Measurements from ENCODE around the gene DIS3L2.

Gene DIS3L2

GRCh38 chr2:231922311-231923009 lies 39.1 kb upstream of the DIS3L2 start:
- H3K4me2 ChIP-seq (ENCODE audit: low read length) = no peak overlapping the region
- H4K20me1 ChIP-seq (ENCODE audit: insufficient read depth, low read length) = no peaks in the 10 kb centered on the region
- no peaks in the 10 kb centered on the region for H3K4me1 ChIP-seq (ENCODE audit: low read length)

GRCh38 chr2:231923010-231923344 lies 38.5 kb upstream of the DIS3L2 start:
- Histone ChIP-seq H3K27me3 (ENCODE audit: low read depth, low read length) (no peaks in the 10 kb centered on the region), H3K27ac (ENCODE audit: low read length) (no peak overlapping the region), H3K4me2 (ENCODE audit: low read length) (no peak overlapping the region), H3K9ac (ENCODE audit: low read length) (no peak overlapping the region), H4K20me1 (ENCODE audit: insufficient read depth, low read length) (no peaks in the 10 kb centered on the region), H2AFZ (ENCODE audit: low read depth, low read length) (no peak overlapping the region), H3K9me3 (ENCODE audit: insufficient read depth, low read length) (no peaks in the 10 kb centered on the region), H3K4me1 (ENCODE audit: low read length) (no peaks in the 10 kb centered on the region), H3K79me2 (ENCODE audit: low read length) (no peaks in the 10 kb centered on the region), H3K36me3 (replicated peaks; ENCODE audit: low read depth, low read length) (no peaks in the 10 kb centered on the region), H3K4me3 (ENCODE audit: low read length) (no peak overlapping the region)
- TF ChIP-seq, protein P1, sequence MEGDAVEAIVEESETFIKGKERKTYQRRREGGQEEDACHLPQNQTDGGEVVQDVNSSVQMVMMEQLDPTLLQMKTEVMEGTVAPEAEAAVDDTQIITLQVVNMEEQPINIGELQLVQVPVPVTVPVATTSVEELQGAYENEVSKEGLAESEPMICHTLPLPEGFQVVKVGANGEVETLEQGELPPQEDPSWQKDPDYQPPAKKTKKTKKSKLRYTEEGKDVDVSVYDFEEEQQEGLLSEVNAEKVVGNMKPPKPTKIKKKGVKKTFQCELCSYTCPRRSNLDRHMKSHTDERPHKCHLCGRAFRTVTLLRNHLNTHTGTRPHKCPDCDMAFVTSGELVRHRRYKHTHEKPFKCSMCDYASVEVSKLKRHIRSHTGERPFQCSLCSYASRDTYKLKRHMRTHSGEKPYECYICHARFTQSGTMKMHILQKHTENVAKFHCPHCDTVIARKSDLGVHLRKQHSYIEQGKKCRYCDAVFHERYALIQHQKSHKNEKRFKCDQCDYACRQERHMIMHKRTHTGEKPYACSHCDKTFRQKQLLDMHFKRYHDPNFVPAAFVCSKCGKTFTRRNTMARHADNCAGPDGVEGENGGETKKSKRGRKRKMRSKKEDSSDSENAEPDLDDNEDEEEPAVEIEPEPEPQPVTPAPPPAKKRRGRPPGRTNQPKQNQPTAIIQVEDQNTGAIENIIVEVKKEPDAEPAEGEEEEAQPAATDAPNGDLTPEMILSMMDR (IDR thresholded peaks at IDR 0.05; ENCODE audit: low read depth, low read length) = no peak
- TF ChIP-seq EZH2phosphoT487 (IDR thresholded peaks at IDR 0.05; ENCODE audit: low read depth) = no peak

More at GRCh38 chr2:231922311-231923009, 39.1 kb upstream of the DIS3L2 start:
- Histone ChIP-seq H3K27me3 (ENCODE audit: low read depth, low read length) (no peaks in the 10 kb centered on the region), H2AFZ (ENCODE audit: low read depth, low read length) (no peak overlapping the region), H3K36me3 (replicated peaks; ENCODE audit: low read depth, low read length) (no peaks in the 10 kb centered on the region), H3K79me2 (ENCODE audit: low read length) (no peaks in the 10 kb centered on the region), H3K4me3 (ENCODE audit: low read length) (no peak overlapping the region), H3K9ac (ENCODE audit: low read length) (no peak overlapping the region), H3K9me3 (ENCODE audit: insufficient read depth, low read length) (no peaks in the 10 kb centered on the region), H3K27ac (ENCODE audit: low read length) (no peak overlapping the region)
- TF ChIP-seq, protein P1 (IDR thresholded peaks at IDR 0.05; ENCODE audit: low read depth, low read length) = no peak
- no peak for TF ChIP-seq EZH2phosphoT487 (IDR thresholded peaks at IDR 0.05; ENCODE audit: low read depth)

GRCh38 chr2:231923951-231924888 lies 37.3 kb upstream of the DIS3L2 start:
- Histone ChIP-seq H3K4me1 (ENCODE audit: low read length) (no peaks in the 10 kb centered on the region), H3K79me2 (ENCODE audit: low read length) (no peaks in the 10 kb centered on the region), H3K27me3 (ENCODE audit: low read depth, low read length) (no peaks in the 10 kb centered on the region), H4K20me1 (ENCODE audit: insufficient read depth, low read length) (no peaks in the 10 kb centered on the region), H3K4me2 (ENCODE audit: low read length) (no peak overlapping the region), H3K9ac (ENCODE audit: low read length) (no peak overlapping the region), H3K4me3 (ENCODE audit: low read length) (no peak overlapping the region), H3K9me3 (ENCODE audit: insufficient read depth, low read length) (no peaks in the 10 kb centered on the region), H3K27ac (ENCODE audit: low read length) (no peak overlapping the region), H2AFZ (ENCODE audit: low read depth, low read length) (no peak overlapping the region), H3K36me3 (replicated peaks; ENCODE audit: low read depth, low read length) (no peaks in the 10 kb centered on the region)
- no peak for TF ChIP-seq EZH2phosphoT487 (IDR thresholded peaks at IDR 0.05; ENCODE audit: low read depth)
- TF ChIP-seq, protein P1 (IDR thresholded peaks at IDR 0.05; ENCODE audit: low read depth, low read length) = no peak

GRCh38 chr2:231924889-231925275 lies 36.6 kb upstream of the DIS3L2 start:
- Histone ChIP-seq H3K27me3 (ENCODE audit: low read depth, low read length) (no peaks in the 10 kb centered on the region), H3K79me2 (ENCODE audit: low read length) (no peaks in the 10 kb centered on the region), H3K4me2 (ENCODE audit: low read length) (peak overlapping the region; percentile 43)

More at GRCh38 chr2:231924889-231925275, 36.6 kb upstream of the DIS3L2 start:
- Histone ChIP-seq H3K36me3 (replicated peaks; ENCODE audit: low read depth, low read length) (no peaks in the 10 kb centered on the region), H3K4me3 (ENCODE audit: low read length) (no peak overlapping the region), H3K9ac (ENCODE audit: low read length) (no peak overlapping the region), H3K9me3 (ENCODE audit: insufficient read depth, low read length) (no peaks in the 10 kb centered on the region), H2AFZ (ENCODE audit: low read depth, low read length) (0 out of 2 replicates have a peak overlapping the region, but pooled peaks have one; percentile 21), H3K27ac (ENCODE audit: low read length) (no peak overlapping the region), H3K4me1 (ENCODE audit: low read length) (no peaks in the 10 kb centered on the region), H4K20me1 (ENCODE audit: insufficient read depth, low read length) (no peaks in the 10 kb centered on the region)
- TF ChIP-seq, protein P1 (IDR thresholded peaks at IDR 0.05; ENCODE audit: low read depth, low read length) = no peak
- no peak for TF ChIP-seq EZH2phosphoT487 (IDR thresholded peaks at IDR 0.05; ENCODE audit: low read depth)

Data from OCI-LY3 (cell line).